Transverse colon (tissue), 3 donors: ENCODE data around the gene TMEM201.

Experiments used
- CTCF ChIP-seq, 5 experiments: fragments of 200-600 bp in 3 of 5; fragments of 450-650 bp in 2 of 5; sonication (generic) in 3 of 5; IDR thresholded peaks; 1 replicate in 2 of 5; 2 replicates in 3 of 5; pipeline ENCODE4 v1.5.1; 2016 to 2017; ENCODE audit warnings: antibody characterized with exemption in 5 of 5, inconsistent platforms in 3 of 5, mild to moderate bottlenecking in 2 of 5, moderate library complexity in 1 of 5
- POLR2A ChIP-seq: fragments of 450-650 bp; IDR thresholded peaks from one replicate; pipeline ENCODE4 v1.6.1; 2016; ENCODE audit warnings: antibody characterized with exemption, mild to moderate bottlenecking, moderate library complexity

DNA sequence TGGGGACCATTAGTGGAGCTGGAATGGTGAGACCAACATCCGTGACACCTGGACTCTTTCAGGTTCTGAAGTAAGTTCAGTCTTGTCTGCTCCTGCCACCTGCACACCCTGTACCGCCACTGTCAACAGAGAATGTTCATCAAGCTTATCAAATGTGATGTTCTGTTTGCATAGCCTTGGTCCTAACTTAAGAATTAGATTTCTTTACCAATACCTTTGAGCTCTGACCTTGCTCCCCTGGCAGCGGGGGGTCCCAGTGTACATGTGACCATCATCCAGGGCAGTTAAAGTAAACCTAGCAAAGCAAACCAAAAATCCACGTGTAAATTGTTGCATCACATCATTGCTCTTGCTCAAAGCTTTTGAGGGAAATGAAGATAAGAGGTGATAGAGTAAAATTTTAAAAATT is 35.0 kb upstream of the TMEM201 start:
- TF ChIP-seq CTCF (IDR thresholded peaks at IDR 0.05) (no peak), POLR2A (no peak)
